22Rv1 (cell line): ENCODE results near the gene CDX2.

Source experiments
- ZFX ChIP-seq: fragments of 450-650 bp; IDR thresholded peaks from 2 replicates; pipeline ENCODE4 v1.6.1; 2017; ENCODE audit warnings: antibody characterized with exemption, borderline replicate concordance
- TF ChIP-seq, protein P1 (sequence below): fragments of 450-650 bp; IDR thresholded peaks from 2 replicates; pipeline ENCODE4 v1.5.1; 2017; ENCODE audit warnings: mild to moderate bottlenecking

DNA sequence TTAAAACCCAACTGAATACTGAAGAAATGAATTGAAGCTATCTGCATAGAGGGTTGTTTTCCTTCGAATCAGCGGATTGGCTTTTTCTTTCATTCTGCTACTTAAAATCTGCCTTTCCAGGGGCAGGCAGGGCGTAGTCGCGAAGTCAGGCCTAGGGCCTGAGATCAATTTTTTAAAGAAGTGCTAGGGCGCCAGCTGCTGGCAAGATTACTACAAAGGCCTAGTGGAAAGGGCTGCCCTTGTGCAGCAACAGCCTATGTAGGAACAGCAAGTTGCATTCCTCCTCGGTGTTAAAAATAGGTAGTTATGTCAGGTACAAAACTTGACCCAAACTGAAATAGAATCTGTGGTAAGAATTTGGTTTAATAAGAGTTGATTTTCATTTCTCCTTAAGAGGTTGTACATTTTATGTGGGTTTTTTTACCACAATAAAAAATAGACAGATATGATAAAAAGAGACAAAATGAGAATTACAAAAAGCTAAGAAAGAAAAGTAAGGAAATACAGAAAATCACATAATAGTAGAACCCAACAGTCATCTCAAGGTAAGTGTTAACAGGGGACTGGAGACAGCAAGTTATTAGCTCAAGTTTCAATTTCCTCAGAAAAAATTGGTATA, 28.9 kb upstream of the CDX2 start:
- TF ChIP-seq, protein P1, sequence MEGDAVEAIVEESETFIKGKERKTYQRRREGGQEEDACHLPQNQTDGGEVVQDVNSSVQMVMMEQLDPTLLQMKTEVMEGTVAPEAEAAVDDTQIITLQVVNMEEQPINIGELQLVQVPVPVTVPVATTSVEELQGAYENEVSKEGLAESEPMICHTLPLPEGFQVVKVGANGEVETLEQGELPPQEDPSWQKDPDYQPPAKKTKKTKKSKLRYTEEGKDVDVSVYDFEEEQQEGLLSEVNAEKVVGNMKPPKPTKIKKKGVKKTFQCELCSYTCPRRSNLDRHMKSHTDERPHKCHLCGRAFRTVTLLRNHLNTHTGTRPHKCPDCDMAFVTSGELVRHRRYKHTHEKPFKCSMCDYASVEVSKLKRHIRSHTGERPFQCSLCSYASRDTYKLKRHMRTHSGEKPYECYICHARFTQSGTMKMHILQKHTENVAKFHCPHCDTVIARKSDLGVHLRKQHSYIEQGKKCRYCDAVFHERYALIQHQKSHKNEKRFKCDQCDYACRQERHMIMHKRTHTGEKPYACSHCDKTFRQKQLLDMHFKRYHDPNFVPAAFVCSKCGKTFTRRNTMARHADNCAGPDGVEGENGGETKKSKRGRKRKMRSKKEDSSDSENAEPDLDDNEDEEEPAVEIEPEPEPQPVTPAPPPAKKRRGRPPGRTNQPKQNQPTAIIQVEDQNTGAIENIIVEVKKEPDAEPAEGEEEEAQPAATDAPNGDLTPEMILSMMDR: peak; percentile 80
- no peak for TF ChIP-seq ZFX
